ENCODE measurements around the gene RNF44.
"Not testable (repeated sequence)": the region's sequence is repeated elsewhere in the genome, so short reads cannot be mapped to it uniquely, and the experiment has no call there.

The RNF44 gene

GRCh38 chr5:176519810-176520720 lies 17.1 kb downstream of the RNF44 start:
- no peak for DNase-seq (ENCODE audit: low spot score)

- DNase-seq (ENCODE audit: low spot score), result no peak
These were observed 20.0 kb downstream of the RNF44 start for GRCh38 chr5:176517053-176517661.

GRCh38 chr5:176515396-176515795 lies 21.8 kb downstream of the RNF44 start:
- DNase-seq (ENCODE audit: low spot score), result no peak

- no peak for DNase-seq (ENCODE audit: low spot score)
These were observed 22.8 kb downstream of the RNF44 start for GRCh38 chr5:176514244-176514950.

- no peak for DNase-seq (ENCODE audit: low spot score)
These were observed 23.4 kb downstream of the RNF44 start for GRCh38 chr5:176513788-176514187.

GRCh38 chr5:176508603-176509002 lies 28.6 kb downstream of the RNF44 start:
- DNase-seq (ENCODE audit: low spot score), result no peak

- DNase-seq (ENCODE audit: low spot score), result no peak
These were observed 29.3 kb downstream of the RNF44 start for GRCh38 chr5:176507911-176508310.

- no peak for DNase-seq (ENCODE audit: low spot score)
These were observed 33.7 kb downstream of the RNF44 start for GRCh38 chr5:176503496-176503895.

- no peak for DNase-seq (ENCODE audit: low spot score)
These were observed 35.9 kb downstream of the RNF44 start for GRCh38 chr5:176501333-176501732.

GRCh38 chr5:176500511-176500910 lies 36.7 kb downstream of the RNF44 start:
- no peak for DNase-seq (ENCODE audit: low spot score)

GRCh38 chr5:176499273-176499672 lies 37.9 kb downstream of the RNF44 start:
- no peak for DNase-seq (ENCODE audit: low spot score)

- DNase-seq (ENCODE audit: low spot score), result no peak
These were observed 39.4 kb downstream of the RNF44 start for GRCh38 chr5:176497852-176498251.

GRCh38 chr5:176492431-176492830 lies 44.8 kb downstream of the RNF44 start:
- no peak for DNase-seq (ENCODE audit: low spot score)

- DNase-seq (ENCODE audit: low spot score), result no peak
These were observed 45.3 kb downstream of the RNF44 start for GRCh38 chr5:176491901-176492300.

GRCh38 chr5:176491101-176491502 lies 46.1 kb downstream of the RNF44 start:
- DNase-seq (ENCODE audit: low spot score), result no peak

- DNase-seq (ENCODE audit: low spot score), result no peak
These were observed 46.9 kb downstream of the RNF44 start for GRCh38 chr5:176490301-176490700.

GRCh38 chr5:176489077-176489476 lies 48.1 kb downstream of the RNF44 start:
- DNase-seq (ENCODE audit: low spot score), result no peak

GRCh38 chr5:176487160-176487559 lies 50.0 kb downstream of the RNF44 start:
- DNase-seq (ENCODE audit: low spot score), result not testable (repeated sequence)

- DNase-seq (ENCODE audit: low spot score), result no peak
These were observed 50.9 kb downstream of the RNF44 start for GRCh38 chr5:176486189-176486757.

- DNase-seq (ENCODE audit: low spot score), result no peak
These were observed 52.0 kb downstream of the RNF44 start for GRCh38 chr5:176485176-176485575.

- no peak for DNase-seq (ENCODE audit: low spot score)
These were observed 55.5 kb downstream of the RNF44 start for GRCh38 chr5:176481711-176482110.
